ENCODE data around the gene MEIKIN.

DNA sequence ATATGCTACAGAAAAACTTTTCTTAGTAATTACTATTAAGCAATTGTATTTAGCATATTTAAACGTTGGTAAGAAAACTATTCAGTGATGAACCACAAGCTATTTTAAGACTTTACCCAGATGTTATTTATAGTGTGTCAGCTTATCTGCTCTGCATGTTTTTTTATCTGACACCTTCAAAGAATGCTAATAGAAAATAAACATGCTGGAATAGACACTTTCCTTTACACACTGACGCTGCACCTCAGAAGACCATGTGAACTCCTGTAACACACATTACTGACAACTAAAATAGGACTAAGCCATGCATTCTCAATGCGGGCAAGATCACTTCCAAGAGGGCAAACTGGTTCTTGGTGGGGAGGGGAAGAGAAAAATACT is 187.0 kb downstream of the MEIKIN start:
- no peak for TF ChIP-seq EZH2 (IDR thresholded peaks at IDR 0.05; ENCODE audit: borderline replicate concordance, insufficient read depth, low read length, poor library complexity, severe bottlenecking)
- no peak for TF ChIP-seq CTCF (IDR thresholded peaks at IDR 0.05; ENCODE audit: poor library complexity, severe bottlenecking)

Measured in neural cell (in vitro differentiated cells).